ENCODE data around the gene NKAP.
"Not testable (repeated sequence)": the region's sequence is repeated elsewhere in the genome, so short reads cannot be mapped to it uniquely, and the experiment has no call there.

NKAP gene

GRCh38 chrX:119943185-119943988 is at the start of gene NKAP:
Gene NKAP, minus strand, starts transcription at chrX:119943751. Its CDS starts 146 bp downstream, at chrX:119943605.
- DNase-seq (ENCODE audit: low read depth in 2 of 2), result peak; percentile 60 to 65

DNA sequence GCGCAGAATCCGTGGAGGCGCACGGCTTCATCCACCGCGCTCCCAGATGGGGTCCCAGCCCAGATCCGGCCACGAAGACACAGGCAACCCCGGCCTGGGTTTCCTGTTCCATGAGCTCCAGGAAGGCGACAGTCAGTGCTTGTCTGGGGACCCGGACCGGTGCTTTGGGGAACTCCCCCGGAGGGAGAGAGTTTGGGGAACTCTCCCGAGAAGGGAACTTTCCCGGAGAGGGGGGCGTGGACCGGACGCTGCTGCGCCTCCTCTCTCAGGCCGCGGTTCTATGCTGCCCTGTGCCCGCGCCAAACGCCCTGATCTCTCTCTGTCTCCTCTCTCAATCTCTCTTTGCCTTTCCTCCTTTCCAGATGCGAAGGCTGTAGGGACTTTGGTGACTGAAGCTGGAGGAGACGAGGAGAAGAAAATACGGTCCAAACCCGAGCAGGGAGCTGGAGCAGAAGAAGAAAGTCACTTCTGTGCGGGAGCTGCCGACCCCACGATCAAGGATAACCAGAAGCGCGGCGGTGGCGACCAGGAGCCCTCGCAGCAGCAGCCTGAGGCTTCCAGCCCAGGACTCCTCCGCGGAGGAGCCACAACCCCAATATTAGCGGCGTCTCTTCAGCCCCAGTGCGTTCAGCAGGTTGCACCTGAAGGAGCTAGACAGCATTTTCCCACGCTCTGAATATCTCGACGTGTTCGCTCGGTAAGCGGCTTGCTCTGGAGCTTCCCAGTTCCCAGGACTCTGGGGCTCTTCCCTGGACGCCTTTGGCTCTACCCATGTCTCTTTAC is 47.6 kb upstream of the NKAP start:
- DNase-seq (ENCODE audit: low read depth in 2 of 2), result no peak

DNA sequence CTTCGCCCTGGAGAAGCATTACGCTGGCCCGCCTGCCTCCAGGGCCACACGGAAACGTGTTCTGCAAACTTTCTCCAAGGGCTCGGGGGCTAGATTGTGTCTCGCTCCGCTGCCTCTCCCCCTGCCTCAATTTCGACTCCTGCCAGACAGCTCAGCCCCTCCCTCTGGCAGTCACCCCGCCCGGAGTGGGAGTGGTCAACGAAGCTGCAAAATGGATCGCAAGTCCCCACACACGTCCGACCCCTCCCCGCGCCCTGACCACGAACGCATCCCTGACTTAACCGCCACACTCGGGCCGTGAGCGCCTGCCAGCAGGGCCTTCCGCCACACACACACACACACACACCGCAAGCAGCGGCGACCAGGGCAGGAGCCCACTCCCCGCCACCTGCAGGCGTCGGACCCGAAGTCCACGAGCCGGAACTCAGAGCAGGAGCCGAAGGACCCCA is 47.0 kb upstream of the NKAP start:
- no peak for DNase-seq (ENCODE audit: low read depth in 2 of 2)

- DNase-seq (ENCODE audit: low read depth in 2 of 2), result no peak
Measured at GRCh38 chrX:119989905-119990555, 46.5 kb upstream of the NKAP start.

DNA sequence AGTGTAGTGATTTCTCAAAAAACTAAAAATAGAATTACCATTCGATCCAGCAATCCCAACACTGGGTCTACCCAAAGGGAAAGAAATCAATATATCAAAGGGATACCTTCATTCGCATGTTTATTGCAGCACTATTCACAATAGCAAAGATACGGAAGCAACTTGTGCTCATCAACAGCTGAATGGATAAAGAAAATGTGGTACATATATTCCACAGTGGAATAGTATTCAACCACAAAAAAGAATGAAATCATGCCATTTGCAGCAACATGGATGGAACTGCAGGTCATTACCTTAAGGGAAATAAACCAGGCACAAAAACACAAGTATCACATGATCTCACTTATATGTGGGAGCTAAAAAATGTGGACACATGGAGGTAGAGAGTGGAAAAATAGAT is 42.7 kb upstream of the NKAP start:
- DNase-seq (ENCODE audit: low read depth in 2 of 2), result no peak

GRCh38 chrX:119984652-119985051 is 41.1 kb upstream of the NKAP start:
- DNase-seq (ENCODE audit: low read depth in 2 of 2), result no peak

- no peak for DNase-seq (ENCODE audit: low read depth in 2 of 2)
Measured at GRCh38 chrX:119983494-119983893, 39.9 kb upstream of the NKAP start.

DNA sequence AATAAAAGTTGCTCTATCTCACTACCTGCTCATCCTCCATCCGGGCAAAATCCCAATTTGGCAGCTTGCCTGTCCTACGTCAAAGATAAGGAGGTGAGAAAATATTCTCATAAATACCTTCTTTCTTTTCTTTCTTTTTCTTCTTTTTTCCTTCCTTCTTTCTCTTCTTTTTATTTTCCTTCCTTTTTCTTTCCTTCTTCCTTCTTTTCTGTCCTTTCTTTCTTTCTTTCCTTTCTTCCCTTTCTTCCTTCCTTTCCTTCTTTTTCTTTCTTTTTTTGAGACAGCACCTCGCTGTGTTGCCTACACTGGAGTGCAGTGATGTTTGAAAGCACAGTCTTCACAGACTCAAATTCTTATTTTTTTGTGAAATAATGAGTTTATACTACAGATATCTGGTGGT is 38.6 kb upstream of the NKAP start:
- no peak for DNase-seq (ENCODE audit: low read depth in 2 of 2)

DNA sequence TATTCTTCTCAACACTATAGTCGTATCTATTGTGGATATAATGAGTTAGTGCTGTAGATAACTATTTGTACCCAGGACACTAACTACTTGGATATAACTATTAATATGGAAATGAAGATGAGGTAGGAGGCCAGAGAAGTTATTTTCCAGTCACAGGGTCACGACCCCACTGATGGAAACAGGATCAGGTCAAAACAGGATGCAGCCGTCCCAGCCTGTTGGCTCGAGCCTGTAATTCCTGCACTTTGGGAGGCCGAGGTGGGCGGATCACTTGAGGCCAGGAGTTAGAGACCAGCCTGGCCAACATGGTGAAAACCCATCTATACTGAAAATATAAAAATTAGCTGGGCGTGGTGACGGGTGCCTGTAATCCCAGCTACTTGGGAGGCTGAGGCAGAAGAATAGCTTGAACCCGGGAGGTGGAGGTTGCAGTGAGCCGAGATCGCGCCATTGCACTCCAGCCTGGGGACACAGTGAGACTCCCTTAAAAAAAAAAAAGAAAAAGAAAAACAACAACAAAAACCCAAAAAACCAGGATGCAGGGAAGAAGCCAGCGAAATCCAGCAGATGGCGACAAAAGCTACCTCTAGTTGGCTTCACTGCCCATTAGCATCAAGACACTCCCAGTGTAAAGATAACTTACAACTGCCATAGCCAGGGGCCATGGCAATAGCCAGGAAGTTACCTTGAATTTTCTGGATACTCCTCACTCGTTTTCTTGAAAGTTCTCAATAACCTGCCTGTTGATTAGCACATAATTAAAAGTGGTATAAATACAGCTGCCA is 37.9 kb upstream of the NKAP start:
- DNase-seq (ENCODE audit: low read depth in 2 of 2), result no peak

GRCh38 chrX:119977172-119977571 is 33.6 kb upstream of the NKAP start:
- not testable (repeated sequence) for DNase-seq (ENCODE audit: low read depth in 2 of 2)

GRCh38 chrX:119971184-119971583 is 27.6 kb upstream of the NKAP start:
- DNase-seq (ENCODE audit: low read depth in 2 of 2), result no peak

GRCh38 chrX:119970574-119970973 is 27.0 kb upstream of the NKAP start:
- no peak for DNase-seq (ENCODE audit: low read depth in 2 of 2)

- not testable (repeated sequence) for DNase-seq (ENCODE audit: low read depth in 2 of 2)
Measured at GRCh38 chrX:119966837-119967236, 23.3 kb upstream of the NKAP start.

DNA sequence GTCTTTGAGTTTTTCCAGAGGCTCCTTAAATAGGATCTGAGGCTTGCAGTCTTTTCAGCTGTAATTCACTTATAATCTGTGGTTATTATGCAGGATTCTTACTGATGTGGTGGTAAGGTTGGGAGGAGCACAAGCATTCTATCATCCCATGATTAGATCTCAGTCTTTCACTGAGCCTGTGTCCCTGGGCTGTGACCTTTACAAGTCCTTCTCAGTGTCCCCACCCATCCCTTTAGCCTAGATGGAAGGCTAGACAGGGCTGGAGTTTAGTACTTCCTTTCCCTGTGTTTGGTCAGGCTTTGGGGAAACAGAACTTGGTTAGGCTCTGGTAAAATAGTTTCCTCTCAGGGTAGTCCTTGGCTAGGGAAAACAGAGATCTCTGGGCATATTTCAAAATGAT is 17.1 kb upstream of the NKAP start:
- DNase-seq (ENCODE audit: low read depth in 2 of 2), result no peak

DNA sequence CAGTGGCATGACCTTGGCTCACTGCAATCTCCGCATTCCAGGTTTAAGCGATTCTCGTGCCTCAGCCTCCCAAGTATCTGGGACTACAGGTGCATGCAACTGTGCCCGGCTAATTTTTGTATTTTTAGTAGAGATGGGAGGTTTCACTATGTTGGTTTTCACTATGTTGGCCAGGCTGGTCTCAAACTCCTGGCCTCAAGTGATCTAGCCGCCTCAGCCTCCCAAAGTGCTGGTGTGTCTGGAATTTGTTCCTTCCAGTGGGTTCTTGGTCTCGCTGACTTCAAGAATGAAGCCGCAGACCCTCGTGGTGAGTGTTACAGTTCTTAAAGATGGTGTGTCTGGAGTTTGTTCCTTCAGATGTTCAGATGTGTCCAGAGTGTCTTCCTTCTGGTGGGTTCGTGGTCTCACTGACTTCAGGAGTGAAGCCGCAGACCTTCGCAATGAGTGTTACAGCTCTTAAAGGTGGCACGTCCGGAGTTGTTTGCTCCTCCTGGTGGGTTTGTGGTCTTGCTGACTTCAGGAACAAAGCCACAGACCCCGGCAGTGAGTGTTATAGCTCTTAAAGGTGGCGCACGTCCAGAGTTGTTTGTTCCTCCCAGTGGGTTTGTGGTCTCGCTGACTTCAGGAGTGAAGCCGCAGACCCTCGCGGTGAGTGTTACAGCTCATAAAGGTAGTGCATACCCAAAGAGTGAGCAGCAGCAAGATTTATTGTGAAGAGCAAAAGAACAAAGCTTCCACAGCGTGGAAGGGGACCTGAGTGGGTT is 12.4 kb upstream of the NKAP start:
- peak; percentile 23 to 24 for DNase-seq (ENCODE audit: low read depth in 2 of 2)

DNA sequence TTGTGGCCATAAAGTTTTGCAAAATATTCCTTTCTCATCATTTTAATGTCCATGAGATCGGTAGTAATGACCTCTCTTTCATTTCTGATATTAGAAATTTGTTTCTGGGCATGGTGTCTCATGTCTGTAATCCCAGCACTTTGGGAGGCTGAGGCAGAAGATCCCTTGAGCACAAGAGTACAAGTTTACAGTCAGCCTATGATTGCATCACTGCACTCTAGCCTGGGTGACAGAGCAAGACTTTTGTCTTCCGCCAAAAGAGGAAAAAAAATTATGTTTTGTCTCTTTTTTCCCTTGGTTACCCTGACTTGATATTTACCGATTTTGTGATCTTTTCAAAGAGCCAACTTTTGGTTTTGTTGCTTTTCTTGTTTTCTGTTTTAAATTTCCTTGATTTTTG is 10.8 kb upstream of the NKAP start:
- no peak for DNase-seq (ENCODE audit: low read depth in 2 of 2)

DNA sequence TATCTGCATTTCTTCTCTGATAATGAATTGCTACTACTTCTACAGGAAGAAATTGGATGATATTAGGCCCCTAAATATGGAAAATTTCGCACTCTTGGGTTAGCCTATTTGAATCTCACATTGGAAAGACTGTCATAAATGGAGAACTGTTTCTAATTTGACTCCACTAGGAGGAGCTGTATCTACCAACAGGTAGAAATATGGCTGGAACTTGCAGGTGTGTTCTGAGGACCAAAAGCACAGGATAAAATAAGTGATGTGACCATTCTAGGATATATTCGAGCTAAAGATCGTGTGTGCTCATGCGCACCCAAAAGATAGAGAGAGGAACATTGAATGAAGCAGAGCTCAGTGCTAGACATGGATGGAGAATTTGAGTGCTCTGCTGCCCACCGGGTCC is 4.8 kb upstream of the NKAP start:
- no peak for DNase-seq (ENCODE audit: low read depth in 2 of 2)

DNA sequence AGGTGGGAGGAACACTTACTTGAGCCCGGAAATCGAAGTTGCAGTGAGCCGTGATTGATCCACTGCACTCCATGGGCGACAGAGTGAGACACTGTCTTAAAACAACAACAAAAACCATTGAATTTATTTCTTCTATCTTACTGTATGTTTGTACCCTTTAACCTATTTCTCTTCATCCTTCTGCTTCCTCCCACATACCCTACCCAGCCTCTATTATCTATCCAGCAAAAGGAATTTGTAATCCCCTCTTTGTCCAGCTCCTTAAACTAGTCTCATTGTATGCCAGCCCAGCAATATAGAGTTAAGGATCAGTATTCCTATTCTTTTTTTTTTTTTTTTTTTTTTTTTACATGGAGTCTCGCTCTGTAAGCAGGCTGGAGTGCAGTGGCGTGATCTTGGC is 1.9 kb upstream of the NKAP start:
- DNase-seq (ENCODE audit: low read depth in 2 of 2), result no peak

DNA sequence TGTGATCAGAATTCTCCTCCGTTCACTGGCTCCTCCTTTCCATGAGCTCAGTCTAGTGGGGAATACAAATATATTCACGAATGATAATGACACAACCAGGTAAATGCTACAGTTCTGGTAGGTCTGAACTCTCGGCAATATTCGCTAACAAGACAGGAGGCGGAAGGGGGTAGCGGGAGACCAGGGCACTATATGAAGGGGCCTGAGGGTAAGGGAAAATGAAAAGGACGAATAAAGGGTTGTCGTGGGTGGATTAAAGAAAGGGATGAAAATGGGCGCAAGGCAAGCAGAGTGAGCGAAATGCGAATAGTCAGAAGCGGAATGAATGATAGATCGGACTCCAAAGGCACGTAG is 743 bp downstream of the NKAP start:
- DNase-seq (ENCODE audit: low read depth in 2 of 2), result no peak

DNA sequence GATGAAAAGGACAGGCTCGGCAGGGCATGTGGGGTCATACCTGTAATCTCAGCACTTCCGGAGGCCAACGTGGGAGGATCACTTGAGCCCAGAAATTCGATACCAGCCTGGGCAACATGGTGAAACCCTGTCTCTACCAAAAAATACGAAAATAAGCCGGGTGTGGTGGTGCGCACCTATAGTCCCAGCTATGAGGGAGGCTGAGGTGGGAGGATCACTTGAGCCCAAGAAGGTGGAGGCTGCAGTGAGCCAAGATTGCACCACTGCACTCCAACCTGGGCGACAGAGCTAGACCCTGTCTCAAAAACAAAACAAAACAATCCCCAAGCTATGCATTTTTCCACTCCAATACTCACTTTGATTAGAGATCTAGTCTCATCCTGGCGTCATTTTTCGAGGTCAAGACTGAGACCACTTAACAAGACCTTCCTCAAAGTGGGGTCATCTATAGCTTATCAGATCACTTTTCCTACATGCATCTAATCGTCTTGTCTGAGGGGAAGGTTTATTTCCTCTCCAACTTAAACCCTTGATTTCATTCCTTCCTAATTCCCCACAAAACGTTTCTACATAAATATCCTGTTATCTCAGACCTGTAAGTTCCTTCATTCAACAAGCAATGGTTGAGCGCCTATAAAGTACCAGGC is 1.3 kb downstream of the NKAP start:
- no peak for DNase-seq (ENCODE audit: low read depth in 2 of 2)

GRCh38 chrX:119941336-119941735 is 2.2 kb downstream of the NKAP start:
- DNase-seq (ENCODE audit: low read depth in 2 of 2), result no peak

Measured in stimulated activated CD4-positive, alpha-beta T cell treated with anti-CD3 and anti-CD28 coated beads, Interleukin-15, amount 100 ng/mL, for 48 hours (primary cell).